Glomerular endothelial cell (primary cell): ENCODE data around the gene EEF2. TPM values are rescaled to one million over a fixed set of nuclear protein-coding genes. Genes with fewer than 3 reads are reported as not detected.
"Not testable (repeated sequence)": the region's sequence is repeated elsewhere in the genome, so short reads cannot be mapped to it uniquely, and the experiment has no call there.

Source experiments
- DNase-seq: peaks from one replicate; pipeline ENCODE4 v3.0.0-alpha.2; 2011; ENCODE audit warnings: low read depth, low spot score; ENCODE audit errors: extremely low read depth
- total RNA-seq: library from RNA; depleted of rRNA; stranded (reverse); fragments of >200 nt; gene quantifications from 2 replicates; pipeline ENCODE4 v1.2.3, GENCODE V29; 2015

The EEF2 gene
- total RNA-seq, 1 donor from 2014 or later, result 1,981 TPM

DNA sequence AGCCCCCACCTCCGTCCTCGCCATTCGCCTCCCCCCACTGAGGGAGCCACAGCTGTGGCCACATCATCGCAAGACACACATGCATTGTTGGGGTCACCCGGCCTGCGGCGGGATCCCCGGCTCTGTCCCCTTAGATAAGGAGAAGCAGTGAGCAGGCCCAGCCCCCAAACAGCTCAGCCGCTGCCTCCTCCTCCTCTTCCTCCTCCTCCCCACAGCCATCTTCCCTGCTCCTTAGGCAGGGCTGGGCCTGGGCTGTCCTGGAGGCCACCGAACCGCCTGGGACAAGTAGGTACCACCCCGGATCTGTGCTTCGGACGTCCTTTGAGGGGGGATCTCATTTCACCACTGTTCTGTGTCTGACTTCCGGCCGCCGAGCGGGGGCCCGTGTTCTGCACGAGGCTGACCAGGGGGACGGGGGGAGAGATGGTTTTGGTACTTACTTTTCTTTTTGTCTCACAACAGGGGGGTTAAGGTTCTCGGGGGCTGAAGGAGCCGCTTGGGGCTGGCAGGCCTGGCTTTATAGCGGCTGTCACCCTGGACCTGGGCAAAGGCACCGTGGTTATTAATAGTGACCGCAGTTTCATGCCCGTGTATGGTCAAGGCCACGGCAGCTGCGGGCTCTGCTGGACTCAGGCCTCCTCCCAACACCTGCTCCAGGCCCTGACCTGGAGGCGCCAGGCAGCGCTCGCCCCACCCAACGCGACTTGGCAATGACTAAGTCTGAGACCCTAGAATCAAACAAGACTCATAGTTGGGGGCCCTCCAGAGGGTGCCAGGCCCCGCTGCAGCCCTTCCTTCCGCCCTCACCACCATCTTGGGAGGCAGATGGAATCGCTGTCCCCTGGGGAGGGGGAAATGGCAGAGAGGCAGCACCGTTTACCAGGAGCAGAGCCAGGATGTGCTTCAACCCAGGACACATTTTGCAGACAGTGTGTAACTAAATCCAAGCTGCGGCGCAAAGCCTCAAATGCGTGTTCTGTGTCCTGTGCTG, 34.1 kb downstream of the EEF2 start:
- no peak for DNase-seq

GRCh38 chr19:3949997-3950859, 35.0 kb downstream of the EEF2 start:
- DNase-seq, result no peak

DNA sequence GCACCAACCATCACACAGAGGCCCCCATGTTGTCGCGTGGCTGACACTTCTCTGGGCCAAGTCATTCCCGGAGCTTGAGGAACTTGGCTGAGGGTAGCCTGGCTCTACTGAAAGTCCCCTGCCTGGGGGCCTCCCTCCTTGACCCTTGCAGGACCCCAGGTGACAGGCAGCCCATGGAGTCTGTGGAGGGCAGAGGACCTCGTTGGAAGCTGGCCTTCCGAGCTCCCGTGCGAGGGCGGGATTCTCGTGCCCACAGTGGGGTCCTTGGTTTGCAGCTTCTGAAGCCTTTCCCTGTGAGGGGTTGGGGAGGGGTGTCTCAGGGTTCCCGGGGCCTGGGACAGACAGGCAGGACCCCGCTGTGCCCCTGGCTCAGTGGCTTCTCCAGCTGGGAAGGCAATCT, 36.0 kb downstream of the EEF2 start:
- no peak for DNase-seq

DNA sequence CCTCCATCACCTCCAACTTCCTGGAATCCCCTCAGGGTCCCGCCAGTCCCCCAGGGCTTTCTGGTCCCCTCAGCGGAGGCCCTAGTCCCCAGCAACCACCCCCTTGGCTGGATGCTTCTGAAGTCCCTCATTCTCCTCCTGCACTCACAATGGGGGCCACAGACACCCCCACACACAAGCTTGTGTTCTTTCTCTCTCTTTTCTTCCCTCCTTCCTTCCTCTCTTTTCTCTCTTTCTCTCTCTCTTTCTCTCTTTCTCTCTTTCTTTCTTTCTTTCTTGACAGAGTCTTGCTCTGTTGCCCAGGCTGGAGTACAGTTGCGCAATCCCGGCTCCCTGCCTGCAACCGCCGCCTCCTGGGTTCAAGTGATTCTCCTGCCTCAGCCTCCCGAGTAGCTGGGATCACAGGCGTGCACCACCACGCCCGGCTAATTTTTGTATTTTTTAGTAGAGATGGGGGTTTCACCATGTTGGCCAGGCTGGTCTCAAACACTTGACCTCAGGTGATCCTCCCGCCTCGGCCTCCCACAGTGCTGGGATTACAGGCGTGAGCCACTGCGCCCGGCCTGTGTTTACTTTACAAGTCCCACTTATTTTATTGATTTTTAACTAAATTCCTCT, 37.8 kb downstream of the EEF2 start:
- DNase-seq, result not testable (repeated sequence)

- no peak for DNase-seq
Observed at GRCh38 chr19:3945838-3946237, 39.4 kb downstream of the EEF2 start.

DNA sequence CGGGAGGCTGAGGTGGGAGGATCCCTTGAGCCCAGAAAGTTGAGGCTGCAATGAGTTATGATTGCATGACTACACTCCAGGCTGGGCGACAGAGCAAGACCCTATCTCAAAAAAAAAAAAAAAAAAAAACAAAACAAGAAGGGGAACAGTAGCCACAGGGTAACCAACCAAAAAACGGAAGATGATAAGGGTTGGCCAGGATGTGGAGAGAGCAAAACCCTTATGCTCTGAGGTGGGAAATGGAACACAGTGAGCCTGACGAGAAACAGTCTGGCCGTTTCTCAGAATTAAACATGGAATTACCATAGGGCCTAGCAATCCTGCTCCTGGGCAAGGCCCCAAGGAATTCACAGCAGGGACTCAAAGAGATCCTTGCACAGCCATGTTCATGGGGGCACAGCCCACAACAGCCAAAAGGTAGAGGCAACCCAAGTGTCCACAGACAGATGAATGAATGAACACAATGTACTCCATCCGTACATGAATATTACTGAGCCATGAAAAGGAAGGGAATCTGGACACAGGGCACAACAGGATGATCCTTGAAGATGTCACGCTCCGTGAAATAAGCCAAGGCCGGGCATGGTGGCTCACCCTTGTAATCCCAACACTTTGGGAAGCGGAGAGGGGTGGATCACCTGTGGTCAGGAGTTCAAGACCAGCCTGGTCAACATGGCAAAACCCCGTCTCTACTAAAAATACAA, 41.1 kb downstream of the EEF2 start:
- no peak for DNase-seq

- DNase-seq, result no peak
Observed at GRCh38 chr19:3942790-3943409, 42.4 kb downstream of the EEF2 start.

DNA sequence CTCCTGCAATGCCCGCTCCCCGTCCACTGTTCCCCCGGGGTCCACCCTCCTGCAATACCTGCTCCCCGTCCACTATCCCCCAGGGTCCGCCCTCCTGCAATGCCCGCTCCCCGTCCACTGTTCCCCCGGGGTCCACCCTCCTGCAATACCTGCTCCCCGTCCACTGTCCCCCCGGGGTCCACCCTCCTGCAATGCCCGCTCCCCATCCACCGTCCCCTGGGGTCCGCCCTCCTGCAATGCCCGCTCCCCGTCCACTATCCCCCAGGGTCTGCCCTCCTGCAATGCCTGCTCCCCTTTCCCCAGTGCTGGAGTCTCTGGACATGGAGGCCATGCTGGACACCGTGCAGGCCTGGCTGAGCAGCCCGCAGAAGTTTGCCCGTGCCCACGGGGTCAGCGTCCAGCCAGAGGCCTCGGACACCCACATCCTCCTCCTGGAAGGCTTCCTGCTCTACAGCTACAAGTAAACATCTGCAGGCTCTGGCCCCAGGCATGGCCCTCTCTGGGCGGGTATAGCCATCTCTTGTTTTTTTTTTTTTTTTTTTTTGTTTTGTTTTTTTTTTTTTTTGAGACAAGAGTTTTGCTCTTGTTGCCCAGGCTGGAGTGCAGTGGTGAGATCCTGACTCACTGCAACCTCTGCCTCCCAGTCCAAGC, 46.8 kb downstream of the EEF2 start:
- DNase-seq, result not testable (repeated sequence)

DNA sequence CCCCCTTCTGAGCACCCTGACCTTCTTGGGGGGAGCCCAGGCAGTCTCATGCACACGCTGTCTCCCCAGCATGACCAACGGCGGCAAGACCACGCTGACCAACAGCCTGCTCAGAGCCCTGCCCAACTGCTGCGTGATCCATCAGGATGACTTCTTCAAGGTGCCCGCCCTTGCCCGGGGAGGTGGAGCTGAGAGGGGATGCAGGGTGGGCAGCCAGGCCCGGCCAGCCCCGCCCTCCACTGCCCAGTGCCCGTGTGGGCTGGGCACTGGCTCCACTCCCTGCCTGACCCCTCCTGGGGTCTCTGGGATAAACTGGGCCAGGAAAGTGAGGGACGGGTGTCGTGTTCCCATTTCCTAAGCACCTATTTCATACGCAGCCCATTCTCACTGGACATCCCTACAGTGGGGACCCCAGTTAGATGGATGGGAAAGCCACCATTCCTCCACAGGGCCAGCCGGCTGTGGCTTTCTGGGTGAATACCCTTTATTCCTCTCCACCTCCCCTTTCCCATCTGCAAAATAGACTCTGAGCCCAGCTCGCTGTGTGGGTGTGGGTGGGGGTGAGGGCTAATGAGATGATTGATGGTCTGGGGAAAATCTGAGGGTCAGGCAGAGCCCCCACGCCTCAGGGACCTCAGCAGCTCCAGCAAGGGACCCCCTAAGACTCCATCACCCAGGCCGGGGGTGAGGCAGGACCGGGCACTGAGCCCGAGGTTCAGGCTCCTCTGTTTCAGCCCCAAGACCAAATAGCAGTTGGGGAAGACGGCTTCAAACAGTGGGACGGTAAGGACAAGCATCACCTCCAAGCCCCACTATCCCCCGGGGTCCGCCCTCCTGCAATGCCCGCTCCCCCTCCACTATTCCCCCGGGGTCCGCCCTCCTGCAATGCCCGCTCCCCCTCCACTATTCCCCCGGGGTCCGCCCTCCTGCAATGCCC, 48.5 kb downstream of the EEF2 start:
- no peak for DNase-seq

- DNase-seq, result no peak
Observed at GRCh38 chr19:3932931-3933810, 52.1 kb downstream of the EEF2 start, which contains the start of gene NMRK2. Gene NMRK2, plus strand, starts transcription at chr19:3933069. Its CDS starts 603 bp downstream, at chr19:3933672.

DNA sequence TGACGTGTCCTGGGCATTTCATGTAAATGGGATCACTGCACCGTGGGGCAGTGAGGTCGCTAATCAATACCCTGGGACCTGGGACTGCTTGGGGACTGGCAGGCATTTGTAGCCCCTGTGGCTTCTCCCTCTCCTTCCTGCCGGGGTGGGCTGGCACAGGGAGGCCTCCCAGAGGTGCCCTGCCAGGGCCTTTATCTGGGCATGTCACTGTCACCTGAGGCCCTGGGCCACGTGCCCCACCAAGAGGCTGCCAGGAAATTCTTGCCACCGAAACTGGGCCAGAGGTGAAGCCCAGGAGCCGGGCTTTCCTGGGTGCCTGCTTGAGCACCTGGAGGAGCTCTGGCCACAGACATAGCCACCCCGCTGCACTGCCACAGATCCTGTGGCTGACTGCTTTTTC, 54.2 kb downstream of the EEF2 start:
- no peak for DNase-seq

Other genes starting within 250 kb of the EEF2 start
- 25.8 and 50.1 TPM in 2 replicates for gene APBA3, start 223.8 kb downstream of the EEF2 start, total RNA-seq
- 65.2 and 71.4 TPM in 2 replicates for gene MRPL54, start 222.8 kb downstream of the EEF2 start, total RNA-seq
- not detected in 2 replicates for gene RAX2, start 213.2 kb downstream of the EEF2 start, total RNA-seq
- 3.3 TPM in 1 of 2 replicates, not detected in the other for gene MATK, start 199.1 kb downstream of the EEF2 start, total RNA-seq
- 0.29 TPM in 1 of 2 replicates, not detected in the other for gene ZFR2, start 116.4 kb downstream of the EEF2 start, total RNA-seq
- gene ATCAY, start 104.8 kb downstream of the EEF2 start, total RNA-seq, result not detected in 2 replicates
- not detected in 2 replicates for gene NMRK2, start 52.4 kb downstream of the EEF2 start, total RNA-seq
- 208 and 281 TPM in 2 replicates for gene DAPK3, start 14.4 kb downstream of the EEF2 start, total RNA-seq
- 31.6 and 34.7 TPM in 2 replicates for gene PIAS4, start 22.3 kb upstream of the EEF2 start, total RNA-seq
- 42.5 and 55.6 TPM in 2 replicates for gene ZBTB7A, start 81.4 kb upstream of the EEF2 start, total RNA-seq
- 139 and 150 TPM in 2 replicates for gene MAP2K2, start 138.7 kb upstream of the EEF2 start, total RNA-seq
- not detected in 2 replicates for gene CREB3L3, start 168.2 kb upstream of the EEF2 start, total RNA-seq
- 29.1 and 41.8 TPM in 2 replicates for gene SIRT6, start 197.1 kb upstream of the EEF2 start, total RNA-seq
- 0.05 and 2.1 TPM in 2 replicates for gene ANKRD24, start 197.2 kb upstream of the EEF2 start, total RNA-seq
- gene EBI3, start 244.1 kb upstream of the EEF2 start, total RNA-seq, result 9.0 and 14.2 TPM in 2 replicates